ENCODE measurements around the gene UQCC2. TPM values are rescaled to one million over a fixed set of nuclear protein-coding genes. Genes with fewer than 3 reads are reported as not detected.

Gene UQCC2
- total RNA-seq, 1 donor from 2014 or later: 39.6 TPM

DNA sequence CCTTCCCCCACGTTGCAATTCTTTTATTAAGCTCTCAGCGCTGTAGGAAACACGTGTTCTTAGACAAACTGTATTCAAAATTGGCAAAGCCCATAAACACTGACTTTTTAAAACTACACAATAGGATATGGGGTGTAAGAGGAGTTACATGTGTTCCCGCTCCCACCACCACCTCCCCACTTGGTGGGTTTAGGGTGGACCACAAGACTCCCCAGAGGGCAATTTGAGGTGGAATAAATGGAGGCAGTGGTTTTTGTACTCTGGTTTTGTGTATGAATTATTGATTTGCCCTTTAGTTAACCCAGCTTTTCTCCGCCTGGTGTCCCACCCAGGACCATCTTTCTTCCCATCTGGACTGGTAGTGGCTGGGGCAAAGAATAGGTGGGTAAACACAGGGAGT, 3.7 kb downstream of the UQCC2 start:
- no peak for DNase-seq
- H3K4me3 ChIP-seq: no peak overlapping the region
- no peaks in the 10 kb centered on the region for H3K9me3 ChIP-seq
- ATAC-seq: no peak
- peaks cover 9% of the 10 kb centered on the region for H3K4me1 ChIP-seq
- no peaks in the 10 kb centered on the region for H3K27me3 ChIP-seq (ENCODE audit: low read depth)
- H3K27ac ChIP-seq: no peak overlapping the region
- TF ChIP-seq, protein P1, sequence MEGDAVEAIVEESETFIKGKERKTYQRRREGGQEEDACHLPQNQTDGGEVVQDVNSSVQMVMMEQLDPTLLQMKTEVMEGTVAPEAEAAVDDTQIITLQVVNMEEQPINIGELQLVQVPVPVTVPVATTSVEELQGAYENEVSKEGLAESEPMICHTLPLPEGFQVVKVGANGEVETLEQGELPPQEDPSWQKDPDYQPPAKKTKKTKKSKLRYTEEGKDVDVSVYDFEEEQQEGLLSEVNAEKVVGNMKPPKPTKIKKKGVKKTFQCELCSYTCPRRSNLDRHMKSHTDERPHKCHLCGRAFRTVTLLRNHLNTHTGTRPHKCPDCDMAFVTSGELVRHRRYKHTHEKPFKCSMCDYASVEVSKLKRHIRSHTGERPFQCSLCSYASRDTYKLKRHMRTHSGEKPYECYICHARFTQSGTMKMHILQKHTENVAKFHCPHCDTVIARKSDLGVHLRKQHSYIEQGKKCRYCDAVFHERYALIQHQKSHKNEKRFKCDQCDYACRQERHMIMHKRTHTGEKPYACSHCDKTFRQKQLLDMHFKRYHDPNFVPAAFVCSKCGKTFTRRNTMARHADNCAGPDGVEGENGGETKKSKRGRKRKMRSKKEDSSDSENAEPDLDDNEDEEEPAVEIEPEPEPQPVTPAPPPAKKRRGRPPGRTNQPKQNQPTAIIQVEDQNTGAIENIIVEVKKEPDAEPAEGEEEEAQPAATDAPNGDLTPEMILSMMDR (IDR thresholded peaks at IDR 0.05): no peak
- intact Hi-C loops (cut with DNase I): no loop called here
- peaks cover 20% of the 10 kb centered on the region for H3K36me3 ChIP-seq

DNA sequence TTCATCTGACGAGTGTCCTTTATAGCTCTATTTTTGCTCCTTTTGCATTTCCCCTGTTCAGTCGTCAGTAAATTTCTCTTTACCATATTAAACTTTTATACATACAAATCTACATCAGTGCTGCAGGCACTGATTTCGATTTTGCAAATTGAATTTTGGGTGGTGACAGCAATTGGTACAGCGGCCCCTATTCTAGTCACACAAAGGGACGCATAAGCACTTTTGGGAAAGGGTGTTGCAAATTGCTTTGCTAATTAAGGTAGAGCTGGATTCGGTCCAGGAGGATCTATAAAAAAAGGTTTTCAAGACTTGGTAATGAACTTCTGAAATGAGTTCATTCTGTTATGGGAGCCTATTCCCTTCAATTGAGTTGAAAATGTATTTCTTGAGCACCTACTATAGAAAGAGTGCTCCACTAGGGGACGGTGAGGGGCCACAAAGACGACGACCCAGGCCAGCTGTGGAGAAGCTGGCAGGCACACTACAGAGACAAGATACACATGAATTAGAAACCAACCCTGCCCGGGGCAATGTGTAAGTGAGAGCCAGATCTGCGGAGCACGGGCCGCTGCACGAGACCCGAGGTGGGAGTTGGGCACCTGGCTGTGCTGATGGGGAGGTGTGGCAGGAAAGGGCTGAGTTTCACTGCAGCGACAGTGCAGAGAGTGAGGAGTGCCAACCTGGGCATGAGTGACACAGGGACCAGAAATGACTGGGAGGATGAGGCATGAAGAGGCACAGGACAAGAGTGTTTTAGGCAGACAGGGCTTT, 5.4 kb downstream of the UQCC2 start:
- Histone ChIP-seq H3K27ac (no peak overlapping the region), H3K9me3 (no peaks in the 10 kb centered on the region), H3K36me3 (peaks cover 20% of the 10 kb centered on the region), H3K4me1 (peaks cover 9% of the 10 kb centered on the region), H3K27me3 (ENCODE audit: low read depth) (no peaks in the 10 kb centered on the region), H3K4me3 (no peak overlapping the region)
- no peak for ATAC-seq
- DNase-seq: peak; percentile 32
- TF ChIP-seq, protein P1 (IDR thresholded peaks at IDR 0.05): no peak
- intact Hi-C loops (cut with DNase I): no loop called here

DNA sequence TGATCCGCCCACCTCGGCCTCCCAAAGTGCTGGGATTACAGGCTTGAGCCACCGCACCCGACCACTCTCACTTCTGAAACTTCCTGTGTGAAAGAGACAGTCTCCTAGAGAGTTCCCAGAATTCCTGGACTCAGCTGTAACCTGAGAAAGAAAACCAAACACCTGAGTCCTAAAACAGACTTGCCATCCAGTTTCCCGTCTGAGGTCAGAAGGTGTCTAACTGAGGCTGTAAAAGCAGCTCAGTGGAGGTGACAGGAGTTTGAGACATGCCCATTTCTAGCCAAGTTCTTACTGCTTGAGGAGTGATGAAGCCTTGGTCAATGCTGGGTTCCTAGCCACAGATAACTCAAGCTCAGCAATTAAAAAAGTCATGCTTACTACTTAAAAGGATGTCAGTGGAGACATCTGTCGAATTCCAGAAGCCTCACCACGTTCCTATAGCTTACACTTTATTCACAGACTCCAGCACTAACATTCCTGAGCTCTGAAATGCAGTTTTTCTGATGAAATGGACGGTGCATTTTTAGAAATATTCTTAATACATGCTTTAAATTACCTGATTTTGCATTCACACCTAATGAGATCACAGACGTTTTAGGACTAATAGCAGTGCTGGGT, 6.1 kb downstream of the UQCC2 start:
- intact Hi-C loops (cut with DNase I): no loop called here
- H3K36me3 ChIP-seq: peaks cover 20% of the 10 kb centered on the region
- H3K9me3 ChIP-seq: no peaks in the 10 kb centered on the region
- H3K27me3 ChIP-seq (ENCODE audit: low read depth): no peaks in the 10 kb centered on the region
- DNase-seq (peak; percentile 7), ATAC-seq (no peak)
- TF ChIP-seq, protein P1 (IDR thresholded peaks at IDR 0.05): no peak
- H3K4me1 ChIP-seq: peaks cover 6% of the 10 kb centered on the region
- no peak overlapping the region for H3K4me3 ChIP-seq
- H3K27ac ChIP-seq: no peak overlapping the region

DNA sequence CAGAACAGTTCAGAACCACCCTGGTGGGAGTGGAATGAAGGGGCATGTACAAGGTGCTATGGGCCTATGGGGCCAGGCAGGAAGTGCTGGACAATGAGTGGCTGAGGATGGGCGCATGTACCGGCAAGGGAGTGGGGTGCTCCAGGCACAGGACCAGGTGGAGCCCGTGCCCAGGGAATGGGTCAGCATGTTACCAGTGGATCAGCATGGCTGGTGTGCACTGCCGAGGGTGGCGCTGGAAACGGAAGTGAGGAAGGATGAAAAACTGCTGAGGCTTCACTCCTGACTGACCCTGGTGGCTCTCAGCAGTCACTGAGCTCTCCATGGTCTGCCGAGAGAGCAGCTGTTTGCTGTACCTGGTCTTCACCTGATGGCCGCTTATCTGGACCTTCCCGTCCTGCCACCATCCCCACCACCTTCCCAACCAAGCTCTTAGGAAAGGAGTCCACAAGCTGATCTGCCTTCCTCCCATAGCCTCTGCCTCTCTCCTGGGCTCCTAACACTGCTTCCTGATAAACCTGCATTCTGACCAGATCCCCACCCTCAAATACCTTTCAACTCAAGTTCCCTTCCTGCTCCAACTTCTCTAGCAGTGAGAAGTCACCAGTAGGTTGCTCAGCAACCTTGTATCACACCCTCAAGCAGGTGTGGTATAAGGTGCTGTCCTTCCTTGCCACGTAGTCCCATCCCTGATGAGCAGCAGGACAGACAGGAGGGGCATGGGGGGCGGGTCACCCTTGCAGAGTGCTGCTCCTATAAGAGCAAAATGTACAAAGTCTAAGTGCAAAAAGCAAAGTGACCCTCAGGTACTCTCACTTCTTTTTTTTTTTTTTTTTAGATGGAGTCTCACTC, 7.1 kb downstream of the UQCC2 start:
- Histone ChIP-seq H3K4me1 (peaks cover 9% of the 10 kb centered on the region), H3K4me3 (no peak overlapping the region), H3K36me3 (peaks cover 15% of the 10 kb centered on the region), H3K27me3 (ENCODE audit: low read depth) (no peaks in the 10 kb centered on the region), H3K27ac (no peak overlapping the region), H3K9me3 (no peaks in the 10 kb centered on the region)
- TF ChIP-seq, protein P1 (IDR thresholded peaks at IDR 0.05): no peak
- intact Hi-C loops (cut with DNase I): no loop called here
- peak in 1 of 2 donors; percentile 3 for ATAC-seq
- DNase-seq: peak; percentile 30

DNA sequence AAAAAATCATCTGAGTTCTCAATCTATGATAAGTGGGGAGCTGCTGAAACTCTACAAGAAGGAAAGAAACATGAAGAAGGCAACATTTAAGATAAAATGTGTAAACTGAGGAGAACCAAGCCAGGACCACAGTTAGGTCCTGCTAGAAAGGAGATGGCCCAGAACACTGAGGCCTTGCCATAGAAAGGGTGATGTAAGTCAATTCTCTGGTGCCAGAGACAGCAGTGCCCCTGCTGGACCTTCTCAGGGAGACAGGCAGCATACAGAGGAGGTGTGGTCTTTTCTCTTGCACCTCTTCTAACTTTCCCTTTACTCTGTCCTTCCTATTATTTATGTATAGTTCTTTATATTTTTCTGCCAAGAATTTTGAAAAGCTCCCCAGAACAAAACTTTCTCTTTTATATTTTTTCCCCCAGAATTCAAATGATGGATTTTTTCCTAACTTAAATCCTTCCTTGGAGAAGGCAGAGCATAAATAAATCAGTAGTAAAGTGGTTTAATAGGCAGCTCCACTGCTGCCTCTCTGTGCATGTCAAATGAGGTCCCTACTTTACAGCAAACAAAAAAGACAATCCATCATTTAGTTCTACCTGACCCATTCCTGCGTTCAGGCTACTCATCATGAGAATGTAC, 9.0 kb downstream of the UQCC2 start:
- DNase-seq: peak; percentile 48
- ATAC-seq: peak; percentile 60 to 72
- Histone ChIP-seq H3K4me3 (no peak overlapping the region), H3K4me1 (peaks cover 11% of the 10 kb centered on the region), H3K9me3 (no peaks in the 10 kb centered on the region), H3K36me3 (peaks cover 17% of the 10 kb centered on the region), H3K27ac (no peak overlapping the region), H3K27me3 (ENCODE audit: low read depth) (no peaks in the 10 kb centered on the region)
- TF ChIP-seq, protein P1 (IDR thresholded peaks at IDR 0.05): peak; percentile 54
- intact Hi-C loops (cut with DNase I): no loop called here

Measured in lower lobe of right lung (tissue), 2 donors.